ENCODE measurements around the gene MBP.

The MBP gene

GRCh38 chr18:77113361-77114151 lies 19.0 kb downstream of the MBP start:
- DNase-seq = no peak

- DNase-seq = no peak
These were observed 19.9 kb downstream of the MBP start for GRCh38 chr18:77112747-77113092.

GRCh38 chr18:77111951-77112746 lies 20.4 kb downstream of the MBP start:
- no peak for DNase-seq

GRCh38 chr18:77111449-77111848 lies 21.1 kb downstream of the MBP start:
- DNase-seq = no peak

- DNase-seq = no peak
These were observed 21.6 kb downstream of the MBP start for GRCh38 chr18:77110936-77111335.

GRCh38 chr18:77110400-77110799 lies 22.2 kb downstream of the MBP start:
- no peak for DNase-seq

DNA sequence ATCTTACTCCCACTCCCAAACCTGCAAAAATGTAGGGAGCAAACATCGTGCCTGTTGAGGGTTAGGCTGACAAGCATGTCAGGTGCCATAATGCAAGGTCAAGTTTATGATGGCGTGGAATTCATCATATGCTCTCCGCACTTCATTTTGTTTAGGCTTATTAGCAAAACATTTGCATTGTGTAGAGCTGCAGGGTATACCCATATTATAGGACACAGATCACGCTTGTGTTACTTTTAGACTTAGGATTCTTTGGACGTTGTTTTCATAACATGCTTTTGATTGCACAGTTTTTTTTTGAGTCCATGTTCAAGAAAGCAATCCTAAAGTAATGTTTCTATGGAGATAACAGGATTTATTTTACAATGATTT lies 22.9 kb downstream of the MBP start:
- DNase-seq = no peak

DNA sequence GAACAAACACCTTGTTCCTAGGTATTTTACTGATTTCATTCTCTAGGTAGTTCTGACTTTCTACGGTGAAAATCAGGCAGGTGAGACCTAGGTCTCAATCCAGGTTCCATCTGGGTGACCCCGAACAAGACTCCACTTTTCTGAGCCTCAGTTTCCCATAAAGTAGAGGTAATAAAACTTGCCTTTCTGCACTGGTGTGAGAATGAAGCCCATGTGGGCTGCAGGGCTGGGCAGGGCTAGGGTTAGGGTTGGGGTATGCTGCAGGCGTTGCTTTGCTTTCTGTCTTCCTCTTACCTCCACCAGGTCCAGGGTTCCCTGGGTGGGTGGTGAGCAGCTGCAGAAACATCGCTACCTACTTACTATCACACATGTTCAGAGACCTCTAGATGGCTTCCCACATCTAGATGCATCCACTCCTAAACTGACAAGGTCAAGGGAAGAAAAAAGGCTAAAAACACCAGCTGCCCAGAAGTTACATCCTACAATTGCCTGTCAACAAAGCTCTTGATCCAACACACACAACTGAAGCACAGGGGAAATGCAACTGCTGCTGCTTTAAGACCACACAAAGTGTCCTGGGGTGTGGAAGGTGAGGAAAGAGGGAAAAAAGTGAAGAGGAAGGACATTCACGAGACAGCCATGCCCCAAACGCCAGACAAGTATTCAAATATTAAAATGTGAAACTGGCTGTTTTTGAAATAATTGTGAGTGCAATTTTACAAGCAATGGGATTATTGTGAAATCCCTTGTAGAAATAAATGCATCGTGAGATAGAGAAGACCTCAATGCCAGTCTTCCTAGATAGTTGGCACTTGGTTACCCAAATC lies 23.5 kb downstream of the MBP start:
- DNase-seq = no peak

DNA sequence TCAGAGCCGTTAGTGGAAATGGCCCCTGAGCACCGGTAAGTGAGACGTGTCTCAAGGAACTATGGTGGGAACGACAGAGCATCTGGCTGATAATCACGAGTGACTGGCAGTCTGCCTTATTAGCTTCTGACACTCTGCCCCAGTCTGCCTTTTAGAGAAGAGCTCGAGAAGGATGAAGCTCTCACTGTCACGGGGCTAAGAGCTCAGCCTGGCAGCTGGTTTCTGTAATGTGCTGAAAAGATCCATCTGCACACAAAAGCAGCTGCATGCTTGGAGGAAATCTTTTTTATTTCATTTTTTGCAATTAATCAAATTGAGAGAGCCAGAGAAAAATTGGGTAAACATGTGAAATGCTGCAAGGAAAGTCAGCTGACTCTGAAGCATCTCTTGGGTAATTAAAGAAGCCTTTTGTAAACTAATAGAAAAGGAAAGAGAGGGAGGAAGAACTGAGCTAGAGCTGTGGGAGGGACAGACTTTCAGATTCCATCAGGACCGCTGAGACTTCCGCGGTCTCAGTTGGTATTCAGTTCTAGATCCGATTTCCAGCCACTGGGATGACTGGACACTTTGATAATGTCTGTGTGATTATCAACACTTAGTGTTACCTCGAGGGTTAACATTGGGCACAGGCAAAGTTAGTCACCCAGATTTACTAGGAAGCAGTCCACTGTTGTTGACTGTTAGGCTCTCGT lies 24.4 kb downstream of the MBP start:
- peak; percentile 69 for DNase-seq

DNA sequence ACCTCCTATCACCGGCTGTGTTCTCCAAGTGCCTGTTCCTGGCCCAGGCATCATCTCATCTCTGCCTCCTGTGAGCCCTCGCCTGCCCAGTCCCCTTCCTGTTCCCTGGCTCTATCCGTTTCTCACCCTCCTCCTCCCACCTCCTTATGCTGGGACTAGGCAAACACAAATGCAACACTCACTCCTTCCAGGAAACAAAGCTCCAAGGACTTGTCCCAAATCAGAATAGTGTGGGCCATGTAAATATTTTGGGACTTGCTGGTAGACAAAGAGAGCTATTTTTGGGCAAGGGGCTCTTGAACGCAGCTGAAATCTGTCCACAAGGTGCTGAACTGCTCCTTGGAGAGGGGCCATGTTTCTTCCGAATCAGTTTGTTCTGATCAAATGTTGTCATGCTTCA lies 25.3 kb downstream of the MBP start:
- no peak for DNase-seq

- no peak for DNase-seq
These were observed 26.3 kb downstream of the MBP start for GRCh38 chr18:77106331-77106730.

GRCh38 chr18:77105680-77106079 lies 26.9 kb downstream of the MBP start:
- no peak for DNase-seq

GRCh38 chr18:77105028-77105427 lies 27.6 kb downstream of the MBP start:
- no peak for DNase-seq

GRCh38 chr18:77103991-77104531 lies 28.5 kb downstream of the MBP start:
- no peak for DNase-seq

GRCh38 chr18:77103187-77103850 lies 29.3 kb downstream of the MBP start:
- no peak for DNase-seq

DNA sequence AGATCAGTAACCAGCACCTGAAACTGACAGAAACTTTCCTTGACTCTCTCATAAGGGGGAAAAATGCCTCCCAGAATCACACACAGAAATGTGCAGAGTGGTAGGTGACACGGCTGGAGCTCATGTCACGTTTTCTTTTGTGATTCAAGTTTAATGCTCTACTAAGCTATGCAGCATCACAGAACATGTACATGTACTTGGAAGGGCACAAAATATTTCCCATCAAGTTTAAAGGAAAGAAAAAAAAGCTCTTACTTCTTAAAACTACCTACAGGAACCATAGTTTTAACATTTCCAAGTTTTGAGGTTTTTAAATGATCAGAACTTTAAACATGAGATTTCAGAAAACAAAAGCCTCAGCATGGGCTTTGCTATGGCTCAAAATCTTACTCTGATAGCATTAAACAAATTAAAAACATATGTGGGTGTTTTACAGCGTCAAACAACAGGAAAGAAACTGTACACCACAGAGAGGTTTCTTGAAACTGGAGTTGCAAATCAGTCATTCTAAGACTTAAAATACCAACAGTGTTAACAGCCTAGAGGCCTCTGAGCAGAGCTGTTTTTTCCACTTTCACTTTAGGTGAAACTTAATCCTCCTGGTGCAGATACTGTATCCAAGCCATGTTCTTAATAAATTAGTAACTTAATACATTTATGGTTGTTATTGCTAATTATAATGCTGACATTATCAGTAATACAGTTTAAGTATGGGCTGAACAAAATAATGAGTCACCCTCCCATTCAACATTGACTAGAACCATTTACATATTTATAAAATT lies 30.1 kb downstream of the MBP start:
- DNase-seq = no peak

- peak; percentile 68 for DNase-seq
These were observed 30.9 kb downstream of the MBP start for GRCh38 chr18:77101410-77102258.

- DNase-seq = no peak
These were observed 31.7 kb downstream of the MBP start for GRCh38 chr18:77100751-77101355.

- DNase-seq = no peak
These were observed 32.9 kb downstream of the MBP start for GRCh38 chr18:77099485-77100370.

All from femur (tissue), 1 donor.